Tibial artery (tissue), 4 donors: Measurements from ENCODE around the gene FRAT1.
A peak's percentile ranks its signal among the peaks of the same experiment; 100 is the strongest.

Experiments
- DNase-seq, 2 donors: peaks; one replicate each; pipeline ENCODE4 v3.0.0-alpha.2; 2019
- H3K27ac ChIP-seq, 2 donors: fragments of 200-600 bp; sonication (generic) in 1 of 2; 1 replicate in 1 of 2; 2 replicates in 1 of 2; pipeline ENCODE4 v1.5.1; 2018 to 2019; ENCODE audit warnings: mild to moderate bottlenecking in 1 of 2
- H3K27me3 ChIP-seq, 2 donors: fragments of 200-600 bp; sonication (generic) in 1 of 2; one replicate each; pipeline versions ENCODE4 v1.5.1 to v1.6.0; 2016 to 2019
- H3K36me3 ChIP-seq, 3 donors: fragments of 200-600 bp; sonication (generic) in 2 of 3; one replicate each; pipeline ENCODE4 v1.5.1; 2016 to 2019; ENCODE audit warnings: mild to moderate bottlenecking in 2 of 3
- H3K4me1 ChIP-seq, 4 donors: fragments of 200-600 bp; sonication (generic) in 2 of 4; 1 replicate in 3 of 4; 2 replicates in 1 of 4; pipeline ENCODE4 v1.5.1; 2016 to 2019
- H3K4me3 ChIP-seq, 2 donors: fragments of 200-600 bp; sonication (generic) in 1 of 2; 1 replicate in 1 of 2; 2 replicates in 1 of 2; pipeline ENCODE4 v1.5.1; 2018 to 2019; ENCODE audit warnings: mild to moderate bottlenecking in 2 of 2
- H3K9me3 ChIP-seq, 3 donors: fragments of 200-600 bp; sonication (generic) in 1 of 3; one replicate each; pipeline ENCODE4 v1.5.1; 2016 to 2019
- intact Hi-C: fragments of 100-400 bp; cut with DNase I; formaldehyde crosslinking; loops from one replicate; pipeline ENCODE4 v1.15.0; 2023; ENCODE audit warnings: low total_unique reads
- TF ChIP-seq, protein P1 (sequence below), 2 experiments: fragments of 200-600 bp in 1 of 2; fragments of 450-650 bp in 1 of 2; IDR thresholded peaks; one replicate each; pipeline ENCODE4 v1.5.1; 2017 to 2019; ENCODE audit warnings: antibody characterized with exemption in 2 of 2, mild to moderate bottlenecking in 1 of 2, moderate library complexity in 1 of 2

Gene FRAT1, protein sequence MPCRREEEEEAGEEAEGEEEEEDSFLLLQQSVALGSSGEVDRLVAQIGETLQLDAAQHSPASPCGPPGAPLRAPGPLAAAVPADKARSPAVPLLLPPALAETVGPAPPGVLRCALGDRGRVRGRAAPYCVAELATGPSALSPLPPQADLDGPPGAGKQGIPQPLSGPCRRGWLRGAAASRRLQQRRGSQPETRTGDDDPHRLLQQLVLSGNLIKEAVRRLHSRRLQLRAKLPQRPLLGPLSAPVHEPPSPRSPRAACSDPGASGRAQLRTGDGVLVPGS

DNA sequence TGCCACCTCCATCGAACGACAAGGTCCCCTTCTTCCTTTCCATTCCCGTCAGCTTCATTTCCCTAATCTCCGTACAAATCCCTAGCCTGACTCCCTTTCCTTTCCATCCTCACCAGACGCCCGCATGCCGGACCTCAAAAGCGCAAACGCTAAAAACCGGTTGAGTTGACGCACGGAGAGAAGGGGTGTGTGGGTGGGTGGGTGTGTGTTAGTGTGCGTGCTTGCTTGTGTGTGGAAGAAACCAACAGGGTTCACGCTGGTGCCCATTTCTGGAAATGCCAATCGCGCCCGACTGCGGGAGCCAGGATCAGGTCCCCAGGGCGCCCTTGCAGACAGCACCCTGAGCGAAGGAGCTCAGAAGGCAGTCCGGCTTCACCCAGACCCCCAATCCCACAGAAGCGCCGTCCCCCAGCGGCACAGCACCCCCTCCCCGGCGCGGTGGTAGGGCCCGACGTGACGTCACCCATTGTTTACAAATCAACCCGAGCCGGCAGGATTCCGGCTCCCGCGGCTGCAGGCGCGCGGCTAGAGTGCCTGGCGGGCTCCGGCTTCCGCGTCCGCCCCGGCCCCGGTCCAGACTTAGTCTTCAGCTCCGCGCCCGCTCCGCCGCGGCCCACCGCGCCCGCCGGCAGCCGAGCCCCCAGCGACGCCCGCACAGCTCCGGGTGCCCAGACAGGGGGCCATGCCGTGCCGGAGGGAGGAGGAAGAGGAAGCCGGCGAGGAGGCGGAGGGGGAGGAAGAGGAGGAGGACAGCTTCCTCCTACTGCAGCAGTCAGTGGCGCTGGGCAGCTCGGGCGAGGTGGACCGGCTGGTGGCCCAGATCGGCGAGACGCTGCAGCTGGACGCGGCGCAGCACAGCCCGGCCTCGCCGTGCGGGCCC lies at the start of gene FRAT1:
TSS of gene FRAT1 (plus strand) at position 500 of the 880 bp plus-strand sequence. CDS start at position 683, 183 bp downstream.
- TF ChIP-seq, protein P1, sequence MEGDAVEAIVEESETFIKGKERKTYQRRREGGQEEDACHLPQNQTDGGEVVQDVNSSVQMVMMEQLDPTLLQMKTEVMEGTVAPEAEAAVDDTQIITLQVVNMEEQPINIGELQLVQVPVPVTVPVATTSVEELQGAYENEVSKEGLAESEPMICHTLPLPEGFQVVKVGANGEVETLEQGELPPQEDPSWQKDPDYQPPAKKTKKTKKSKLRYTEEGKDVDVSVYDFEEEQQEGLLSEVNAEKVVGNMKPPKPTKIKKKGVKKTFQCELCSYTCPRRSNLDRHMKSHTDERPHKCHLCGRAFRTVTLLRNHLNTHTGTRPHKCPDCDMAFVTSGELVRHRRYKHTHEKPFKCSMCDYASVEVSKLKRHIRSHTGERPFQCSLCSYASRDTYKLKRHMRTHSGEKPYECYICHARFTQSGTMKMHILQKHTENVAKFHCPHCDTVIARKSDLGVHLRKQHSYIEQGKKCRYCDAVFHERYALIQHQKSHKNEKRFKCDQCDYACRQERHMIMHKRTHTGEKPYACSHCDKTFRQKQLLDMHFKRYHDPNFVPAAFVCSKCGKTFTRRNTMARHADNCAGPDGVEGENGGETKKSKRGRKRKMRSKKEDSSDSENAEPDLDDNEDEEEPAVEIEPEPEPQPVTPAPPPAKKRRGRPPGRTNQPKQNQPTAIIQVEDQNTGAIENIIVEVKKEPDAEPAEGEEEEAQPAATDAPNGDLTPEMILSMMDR (IDR thresholded peaks at IDR 0.05): no peak
- peak within 1 kb of the TSS; percentile 84 to 85 for H3K4me3 ChIP-seq
- peak; percentile 91 for DNase-seq
- peak within 1 kb of the TSS; percentile 84 to 86 for H3K27ac ChIP-seq
- intact Hi-C loops: no loop called here
- no peaks in the 10 kb centered on the region for H3K36me3 ChIP-seq
- H3K27me3 ChIP-seq: no peaks in the 10 kb centered on the region
- peaks cover 0 to 26% (median 20%) of the 10 kb centered on the region in 4 donors for H3K4me1 ChIP-seq
- H3K9me3 ChIP-seq: no peaks in the 10 kb centered on the region

DNA sequence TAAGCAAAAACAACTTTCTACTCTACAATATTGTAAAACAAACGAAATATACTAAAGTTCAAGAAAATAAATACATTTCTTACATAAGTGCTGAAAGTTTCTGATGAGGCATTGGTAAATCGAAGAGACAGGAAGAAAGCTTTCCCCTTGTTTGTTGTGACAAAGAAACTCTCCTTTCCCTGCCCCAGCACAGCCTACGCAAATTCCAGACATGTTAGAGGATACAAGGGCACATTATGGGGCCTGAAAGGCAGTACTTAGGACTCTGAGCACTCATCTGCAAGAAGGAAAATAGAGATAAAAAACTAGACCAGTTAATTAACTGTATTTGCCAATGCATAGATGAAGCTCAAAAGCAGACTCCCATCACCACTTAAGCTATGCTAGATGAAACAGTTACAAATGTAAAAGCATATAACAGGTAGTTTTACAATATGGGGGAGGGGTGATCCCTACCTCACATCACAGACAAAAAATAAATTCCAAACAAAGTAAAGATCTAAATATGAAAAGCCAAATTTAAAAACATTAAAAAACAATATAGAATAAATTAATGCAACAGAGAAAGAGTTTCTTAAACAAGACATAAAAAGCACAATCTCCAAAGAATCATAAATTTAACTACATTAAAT lies 48.4 kb upstream of the FRAT1 start:
- TF ChIP-seq, protein P1 (IDR thresholded peaks at IDR 0.05): no peak
- intact Hi-C loops: loop anchor here (10.0 kb wide), 1 partner anchor 84 kb away; no protein-coding TSS in a partner anchor
- Histone ChIP-seq H3K4me3 (no peak overlapping the region), H3K27ac (no peak overlapping the region), H3K9me3 (no peaks in the 10 kb centered on the region), H3K27me3 (no peaks in the 10 kb centered on the region), H3K4me1 (peaks cover 0 to 4% (median 1%) of the 10 kb centered on the region in 4 donors), H3K36me3 (no peaks in the 10 kb centered on the region)
- no peak for DNase-seq

DNA sequence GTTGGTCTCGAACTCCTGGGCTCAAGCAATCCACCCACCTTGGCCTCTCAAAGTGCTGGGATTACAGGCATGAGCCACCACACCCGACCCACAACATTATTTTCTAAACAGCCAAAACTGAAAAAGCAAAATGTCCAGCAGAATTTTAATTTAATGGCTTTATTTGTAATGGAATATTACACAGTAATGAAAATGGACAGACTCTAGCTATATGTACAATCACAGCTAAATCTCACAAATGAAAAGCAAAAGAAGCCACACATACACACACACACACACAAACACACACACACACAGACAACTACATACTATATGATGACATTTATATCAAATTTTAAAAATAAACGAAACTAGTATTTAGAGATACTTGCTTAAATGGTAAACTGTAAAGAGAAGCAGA lies 45.4 kb upstream of the FRAT1 start:
- H3K4me1 ChIP-seq: peaks cover 0 to 17% (median 12%) of the 10 kb centered on the region in 4 donors
- no peaks in the 10 kb centered on the region for H3K9me3 ChIP-seq
- TF ChIP-seq, protein P1 (IDR thresholded peaks at IDR 0.05): no peak
- H3K27me3 ChIP-seq: no peaks in the 10 kb centered on the region
- H3K27ac ChIP-seq: no peak overlapping the region
- intact Hi-C loops: loop anchor here (10.0 kb wide), 1 partner anchor 81 kb away; no protein-coding TSS in a partner anchor
- no peak for DNase-seq
- no peak overlapping the region for H3K4me3 ChIP-seq
- H3K36me3 ChIP-seq: no peaks in the 10 kb centered on the region

DNA sequence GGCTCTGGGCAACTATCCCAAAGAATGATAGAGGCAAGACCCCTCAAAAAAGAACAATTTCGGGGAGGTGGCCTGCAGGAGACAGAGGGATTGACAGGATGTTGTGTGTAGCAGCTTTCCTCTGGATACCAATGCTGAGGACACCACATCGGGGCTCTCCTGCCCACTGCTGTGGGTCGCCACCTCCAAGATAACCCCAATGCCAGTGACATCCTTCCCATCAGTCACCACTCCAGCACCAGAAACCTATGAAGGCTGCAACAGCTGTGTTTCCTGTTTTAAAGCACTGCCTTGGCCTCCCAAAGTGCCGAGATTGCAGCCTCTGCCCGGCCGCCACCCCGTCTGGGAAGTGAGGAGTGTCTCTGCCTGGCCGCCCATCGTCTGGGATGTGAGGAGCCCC lies 44.2 kb upstream of the FRAT1 start:
- no peaks in the 10 kb centered on the region for H3K9me3 ChIP-seq
- intact Hi-C loops: loop anchor here (10.0 kb wide), 1 partner anchor 80 kb away; no protein-coding TSS in a partner anchor
- no peak overlapping the region for H3K27ac ChIP-seq
- H3K36me3 ChIP-seq: no peaks in the 10 kb centered on the region
- no peaks in the 10 kb centered on the region for H3K27me3 ChIP-seq
- H3K4me1 ChIP-seq: peaks cover 0 to 26% (median 20%) of the 10 kb centered on the region in 4 donors
- H3K4me3 ChIP-seq: no peak overlapping the region
- no peak for DNase-seq
- TF ChIP-seq, protein P1 (IDR thresholded peaks at IDR 0.05): no peak

DNA sequence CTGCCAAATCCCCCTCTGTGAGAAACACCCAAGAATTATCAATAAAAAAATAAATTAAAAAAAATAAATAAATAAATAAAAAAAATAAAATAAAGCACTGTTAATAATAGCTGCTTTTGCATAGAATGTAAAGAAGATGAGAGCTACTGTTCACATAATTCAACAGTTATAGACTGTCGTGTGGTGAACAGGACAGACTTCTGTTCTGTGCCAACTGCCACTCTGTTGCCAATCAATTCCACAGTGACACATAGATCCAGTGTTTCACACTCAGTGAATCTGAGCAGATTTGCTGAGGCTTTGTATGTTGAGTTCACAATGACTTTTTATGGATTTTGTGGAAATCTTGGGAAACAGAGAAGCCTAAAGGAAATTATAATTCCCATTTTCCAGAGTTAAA lies 41.5 kb upstream of the FRAT1 start:
- H3K27ac ChIP-seq: peak overlapping the region in 1 of 2 donors; percentile 14
- intact Hi-C loops: loop anchor here (10.0 kb wide), 1 partner anchor 77 kb away; no protein-coding TSS in a partner anchor
- DNase-seq: no peak

More for the DNA sequence above, 41.5 kb upstream of the FRAT1 start:
- no peaks in the 10 kb centered on the region for H3K9me3 ChIP-seq
- H3K27me3 ChIP-seq: no peaks in the 10 kb centered on the region
- TF ChIP-seq, protein P1 (IDR thresholded peaks at IDR 0.05): no peak
- no peak overlapping the region for H3K4me3 ChIP-seq
- peaks cover 0 to 26% (median 20%) of the 10 kb centered on the region in 4 donors for H3K4me1 ChIP-seq
- no peaks in the 10 kb centered on the region for H3K36me3 ChIP-seq
